HepG2 (cell line): ENCODE results near the gene TPM2. TPM values are rescaled to one million over a fixed set of nuclear protein-coding genes. Genes with fewer than 3 reads are reported as not detected.
A peak's percentile ranks its signal among the peaks of the same experiment; 100 is the strongest.

Experiments
- HCFC1 ChIP-seq: fragments of 150-350 bp; IDR thresholded peaks from 2 replicates; pipeline ENCODE4 v1.6.1; 2014; ENCODE audit warnings: low read depth, low read length
- ISL2 ChIP-seq: sonication (generic); formaldehyde crosslinking; IDR thresholded peaks from 2 replicates; pipeline ENCODE4 v1.5.0; 2020; ENCODE audit warnings: missing genetic modification reagents
- KDM5A ChIP-seq: fragments of 200-600 bp; sonication (generic); IDR thresholded peaks from 2 replicates; pipeline ENCODE4 v1.7.0; 2018; ENCODE audit warnings: antibody characterized with exemption, mild to moderate bottlenecking, low read length, borderline replicate concordance
- NR1H2 ChIP-seq: sonication (generic); formaldehyde crosslinking; IDR thresholded peaks from 2 replicates; pipeline ENCODE4 v1.8.1; 2022; ENCODE audit warnings: low read depth, missing genetic modification reagents, borderline replicate concordance
- PRDM15 ChIP-seq: sonication (generic); formaldehyde crosslinking; IDR thresholded peaks from 2 replicates; pipeline ENCODE4 v1.4.0; 2020; ENCODE audit warnings: missing genetic modification reagents
- SMAD3 ChIP-seq: sonication (generic); formaldehyde crosslinking; IDR thresholded peaks from 2 replicates; pipeline ENCODE4 v1.4.0; 2020; ENCODE audit warnings: missing genetic modification reagents
- SMAD9 ChIP-seq: sonication (generic); formaldehyde crosslinking; IDR thresholded peaks from 2 replicates; pipeline ENCODE4 v1.5.1; 2020; ENCODE audit warnings: mild to moderate bottlenecking, missing genetic modification reagents
- SSRP1 ChIP-seq: IDR thresholded peaks from 2 replicates; pipeline ENCODE4 v1.6.1; 2016; ENCODE audit warnings: control low read depth
- STAG1 ChIP-seq: sonication (generic); formaldehyde crosslinking; IDR thresholded peaks from 2 replicates; pipeline ENCODE4 v1.4.0; 2020; ENCODE audit warnings: missing genetic modification reagents
- TARDBP ChIP-seq: sonication (generic); formaldehyde crosslinking; IDR thresholded peaks from 2 replicates; pipeline ENCODE4 v1.8.0; 2022; ENCODE audit warnings: mild to moderate bottlenecking, missing genetic modification reagents
- THYN1 ChIP-seq: sonication (generic); formaldehyde crosslinking; IDR thresholded peaks from 2 replicates; pipeline ENCODE4 v1.8.1; 2023; ENCODE audit warnings: low read depth, mild to moderate bottlenecking, moderate library complexity, missing genetic modification reagents, borderline replicate concordance
- ZNF101 ChIP-seq: sonication (generic); formaldehyde crosslinking; IDR thresholded peaks from 2 replicates; pipeline ENCODE4 v1.4.0; 2020; ENCODE audit warnings: mild to moderate bottlenecking, low read depth, missing genetic modification reagents, borderline replicate concordance
- ZNF142 ChIP-seq: sonication (generic); formaldehyde crosslinking; IDR thresholded peaks from 2 replicates; pipeline ENCODE4 v1.4.0; 2020; ENCODE audit warnings: missing genetic modification reagents
- ZNF3 ChIP-seq: IDR thresholded peaks from 2 replicates; pipeline ENCODE4 v1.7.0; 2017; ENCODE audit warnings: inconsistent platforms
- ZNF350 ChIP-seq: sonication (generic); formaldehyde crosslinking; IDR thresholded peaks from 2 replicates; pipeline ENCODE4 v1.4.0; 2020; ENCODE audit warnings: mild to moderate bottlenecking, low read depth, missing genetic modification reagents, borderline replicate concordance
- ZNF570 ChIP-seq: sonication (generic); formaldehyde crosslinking; IDR thresholded peaks from 2 replicates; pipeline ENCODE4 v1.4.0; 2020; ENCODE audit warnings: mild to moderate bottlenecking, missing genetic modification reagents, borderline replicate concordance
- ZNF572 ChIP-seq: sonication (generic); formaldehyde crosslinking; IDR thresholded peaks from 2 replicates; pipeline ENCODE4 v1.5.1; 2020; ENCODE audit warnings: mild to moderate bottlenecking, missing genetic modification reagents
- ZNF670 ChIP-seq: sonication (generic); formaldehyde crosslinking; IDR thresholded peaks from 2 replicates; pipeline ENCODE4 v1.8.0; 2022; ENCODE audit warnings: mild to moderate bottlenecking, missing genetic modification reagents, borderline replicate concordance
- polyA plus RNA-seq, 8 experiments: library from polyadenylated mRNA; depleted of rRNA in 3 of 8; stranded (reverse) in 7 of 8; unstranded in 1 of 8; fragments of >200 nt; fragmentation: Illumina TruSeq in 4 of 8; extraction: Trizol in 4 of 8; gene quantifications; 2 replicates each; pipeline versions ENCODE4 v1.2.1 to v1.2.3, GENCODE V29; 2011 to 2016; ENCODE audit warnings: low read depth in 4 of 8, missing spikeins in 1 of 8, mixed read lengths in 1 of 8; ENCODE audit not compliant: insufficient read depth in 1 of 8
- total RNA-seq, 5 experiments: library from RNA; depleted of rRNA; stranded (reverse); fragments of >200 nt; fragmentation: Illumina TruSeq; extraction: Trizol; gene quantifications; 2 replicates each; pipeline ENCODE4 v1.2.3, GENCODE V29; 2016; ENCODE audit warnings: low read depth in 1 of 5

Gene TPM2
- total and polyA plus RNA-seq, 2 of the 13 experiments (the other 11 are each of a cell fraction or from before 2014, with no cell fraction given): 3.1 to 10.7 TPM

DNA sequence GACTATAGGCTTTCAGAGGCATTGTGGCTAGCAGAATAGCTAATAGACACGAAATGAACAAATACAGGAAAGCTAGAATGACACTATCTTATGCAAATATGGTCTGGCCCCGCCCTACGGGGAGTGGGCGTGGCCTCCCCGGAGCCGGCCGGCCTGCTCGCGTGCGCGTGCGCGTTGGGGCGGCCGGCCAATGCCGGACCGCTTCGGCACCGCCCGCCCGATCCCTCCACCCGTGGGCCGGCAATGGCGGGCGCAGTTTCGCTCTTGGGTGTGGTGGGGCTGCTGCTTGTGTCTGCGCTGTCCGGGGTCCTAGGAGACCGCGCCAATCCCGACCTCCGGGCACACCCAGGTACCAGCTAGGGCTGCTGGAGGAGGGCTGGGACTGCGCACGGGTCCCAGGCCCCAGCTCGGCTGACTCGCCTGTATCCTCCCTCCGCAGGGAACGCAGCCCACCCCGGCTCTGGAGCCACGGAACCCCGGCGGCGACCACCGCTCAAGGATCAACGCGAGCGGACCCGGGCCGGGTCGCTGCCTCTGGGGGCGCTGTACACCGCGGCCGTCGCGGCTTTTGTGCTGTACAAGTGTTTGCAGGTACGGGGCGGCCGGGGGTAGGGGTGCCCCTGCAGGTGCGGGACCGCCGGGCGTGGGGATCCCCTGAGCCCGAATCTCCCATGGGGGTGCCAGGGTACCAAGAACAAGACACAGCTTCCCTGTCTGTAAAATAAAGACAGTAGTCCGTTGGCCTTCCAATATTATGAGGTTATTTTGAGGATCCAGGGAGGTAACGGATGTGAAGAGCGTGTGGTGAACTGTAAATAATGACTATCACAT is 31.4 kb downstream of the TPM2 start, which contains the start of gene CCDC107 (continued):
- 0 out of 2 replicates have a peak, but pooled peaks have one; percentile 52 for TF ChIP-seq ZNF101 (CRISPR knock-in tag)
- TF ChIP-seq SMAD3 (CRISPR knock-in tag): peak; percentile 23; the same call in 1 of the 2 replicates
- TF ChIP-seq SSRP1 (CRISPR knock-in tag): no peak
- TF ChIP-seq ZNF570: no peak
- TF ChIP-seq PRDM15 (CRISPR knock-in tag): no peak
- TF ChIP-seq ZNF670: no peak; the same call in 1 of the 2 replicates
- TF ChIP-seq ZNF350 (CRISPR knock-in tag): 0 out of 2 replicates have a peak, but pooled peaks have one; percentile 32
- no peak for TF ChIP-seq ZNF3 (CRISPR knock-in tag)
- no peak for TF ChIP-seq ZNF142 (CRISPR knock-in tag)
- TF ChIP-seq NR1H2 (CRISPR knock-in tag): no peak; the same call in 1 of the 2 replicates
- TF ChIP-seq THYN1 (CRISPR knock-in tag): no peak
- peak; percentile 84 for TF ChIP-seq STAG1 (CRISPR knock-in tag)
- no peak for TF ChIP-seq TARDBP
- TF ChIP-seq KDM5A: no peak; the same call in 1 of the 2 replicates
- no peak for TF ChIP-seq ZNF572 (CRISPR knock-in tag)
- no peak; the same call in 1 of the 2 replicates for TF ChIP-seq ISL2 (CRISPR knock-in tag)
- TF ChIP-seq SMAD9 (CRISPR knock-in tag): no peak
- TF ChIP-seq HCFC1: no peak
